HG03196 (cell line): ENCODE results near the gene UBXN7.
"Not testable (repeated sequence)": the region's sequence is repeated elsewhere in the genome, so short reads cannot be mapped to it uniquely, and the experiment has no call there.

Experiments used
- ATAC-seq: cut with Tn5 transposase; IDR thresholded peaks from one replicate; pipeline ENCODE4 v1.9.1; 2021; ENCODE audit not compliant: unreplicated experiment

The UBXN7 gene

DNA sequence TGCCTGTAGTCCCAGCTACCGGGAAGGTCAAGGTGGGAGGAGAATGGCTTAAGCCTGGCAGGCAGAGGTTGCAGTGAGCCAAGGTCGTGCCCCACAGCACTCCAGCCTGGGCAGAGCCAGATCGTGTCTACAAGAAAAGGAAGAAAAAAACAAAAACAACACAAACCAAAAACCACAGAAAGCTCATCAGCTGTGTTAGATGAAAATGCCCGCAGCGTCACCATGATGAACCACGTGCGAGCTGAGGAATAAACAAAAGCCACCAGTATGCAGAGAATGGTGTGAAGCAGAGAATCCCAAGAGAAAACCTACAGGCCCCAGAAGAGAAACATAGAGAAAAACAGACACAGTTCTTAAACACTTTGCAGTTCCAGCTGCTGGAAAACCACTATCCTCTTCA lies 74.3 kb downstream of the UBXN7 start:
- no peak for ATAC-seq

DNA sequence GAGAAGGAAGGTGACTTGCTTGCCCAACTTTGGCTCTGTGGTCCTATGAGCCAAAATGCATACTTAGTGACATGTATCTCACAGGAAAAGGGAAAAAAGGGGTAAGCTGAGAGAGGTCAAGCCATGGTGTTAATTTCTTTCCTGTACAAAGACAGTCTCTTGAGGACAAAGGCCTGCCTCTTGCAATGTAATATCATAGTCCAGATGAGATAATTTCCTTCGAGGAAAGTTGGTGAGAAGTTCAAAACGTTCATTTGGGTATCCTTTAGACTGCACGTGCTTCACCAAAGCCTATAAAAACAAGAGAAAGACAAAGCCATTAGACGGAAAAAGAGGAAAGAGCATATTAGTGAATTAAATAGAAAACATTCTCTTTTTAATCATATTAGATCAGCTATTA lies 75.7 kb downstream of the UBXN7 start:
- ATAC-seq: no peak

DNA sequence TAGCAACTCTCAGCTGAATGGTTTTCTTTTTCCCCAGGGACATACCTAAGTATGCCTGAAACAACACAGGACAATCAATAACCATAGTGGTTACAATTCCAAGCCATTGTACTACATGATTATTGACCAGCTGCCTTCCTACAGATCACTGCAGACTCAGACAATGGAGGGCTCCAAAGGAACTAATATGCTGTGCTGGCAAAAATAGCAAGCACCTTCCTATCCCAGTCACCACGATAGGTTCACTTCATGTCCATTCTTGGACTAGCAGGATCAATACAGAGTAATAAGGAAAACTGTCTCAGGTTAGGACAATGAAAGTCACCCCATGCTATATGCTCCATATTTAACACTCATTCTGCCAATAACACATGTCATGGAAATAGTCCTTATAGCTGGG lies 76.6 kb downstream of the UBXN7 start:
- ATAC-seq: no peak

DNA sequence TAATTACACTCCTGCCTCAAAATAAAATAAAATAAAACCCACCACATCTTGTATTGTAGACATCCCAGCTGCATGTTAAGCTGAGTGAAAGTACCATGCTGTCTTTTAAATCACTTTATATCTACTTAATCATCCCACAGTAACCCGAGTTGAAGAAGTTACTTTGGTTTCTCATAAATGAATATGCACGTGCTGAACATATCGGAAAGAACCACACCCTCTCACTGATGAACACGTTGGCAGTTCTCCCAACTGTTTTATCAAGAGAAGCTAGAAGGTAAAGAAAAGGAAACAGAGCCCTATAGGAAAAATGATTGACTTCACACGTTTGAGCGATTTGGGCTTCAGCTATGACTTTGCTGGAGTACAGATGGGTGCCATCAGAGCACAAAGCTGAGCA lies 78.1 kb downstream of the UBXN7 start:
- ATAC-seq: no peak

DNA sequence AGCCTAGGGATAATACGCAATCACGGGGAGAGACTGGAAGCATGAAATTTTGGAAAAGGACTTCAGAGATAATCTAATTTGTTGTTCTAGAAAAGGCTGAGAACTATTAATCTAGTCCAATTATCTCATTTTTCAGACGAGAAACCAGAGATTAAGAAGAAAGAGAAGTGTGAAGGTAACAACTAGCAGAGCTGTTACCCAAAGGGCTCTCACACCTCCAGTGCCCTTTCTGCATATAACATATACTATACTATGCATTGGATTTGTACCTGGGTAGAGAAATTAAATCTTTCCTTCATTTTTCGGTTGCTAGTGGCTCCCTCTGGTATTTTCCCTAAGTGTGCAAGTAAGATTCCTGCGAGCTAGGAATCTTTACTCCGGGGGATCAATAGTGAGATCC lies 80.7 kb downstream of the UBXN7 start:
- ATAC-seq: no peak

DNA sequence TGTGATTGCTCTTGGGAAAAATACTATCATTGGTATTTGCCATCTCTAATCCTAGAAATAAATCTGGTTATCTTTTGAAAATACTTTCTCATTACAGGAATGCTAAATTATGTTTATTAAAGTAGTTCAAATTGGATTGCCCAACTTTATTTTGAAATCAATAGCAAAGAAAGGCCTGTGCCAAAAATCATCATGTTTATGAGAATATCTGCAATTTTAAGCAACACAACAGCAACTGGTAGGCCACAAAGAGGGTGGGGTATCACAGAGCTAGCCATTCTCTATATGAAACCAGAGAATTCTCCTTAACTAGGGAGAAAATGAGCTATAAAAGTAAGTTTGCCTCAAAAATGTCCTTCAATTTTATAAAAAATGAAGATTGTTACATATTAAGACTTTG lies 82.2 kb downstream of the UBXN7 start:
- ATAC-seq: no peak

DNA sequence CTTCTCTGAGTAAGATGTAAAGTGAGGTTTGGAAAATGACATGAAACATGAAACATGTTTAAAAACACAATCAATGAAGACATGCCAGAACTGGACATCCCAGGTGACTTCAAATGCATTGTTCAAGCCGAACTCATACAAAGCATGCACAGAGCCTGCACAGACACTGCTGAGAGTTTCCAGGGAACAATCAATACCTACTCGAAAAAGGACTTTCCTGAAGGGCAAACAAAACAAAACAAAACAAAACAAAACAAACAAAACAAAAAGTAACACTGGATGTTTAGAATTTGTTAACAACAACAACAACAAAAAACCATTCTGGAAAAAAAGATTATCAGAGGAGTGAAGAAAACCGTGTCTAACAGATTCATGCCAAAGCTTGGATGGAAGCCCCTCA lies 83.5 kb downstream of the UBXN7 start:
- ATAC-seq: no peak

DNA sequence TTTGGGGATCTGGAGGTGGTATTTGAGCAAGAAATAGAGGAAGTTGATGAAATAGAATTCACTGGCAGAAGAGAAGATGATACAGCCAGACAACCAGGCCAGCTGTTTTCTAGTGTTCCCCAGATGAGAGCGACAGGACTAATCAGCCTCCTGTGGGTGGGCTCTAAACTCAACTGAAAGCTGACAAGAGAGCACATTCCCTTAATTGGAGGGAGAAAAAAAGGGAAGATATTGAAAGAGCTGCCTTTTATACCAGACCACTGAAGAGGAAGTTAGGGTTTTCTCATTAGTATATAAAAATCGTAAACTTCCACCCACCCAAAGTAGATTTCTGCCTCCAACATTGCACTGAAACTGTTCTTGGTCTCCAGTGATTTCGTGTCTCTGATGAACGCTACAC lies 87.6 kb downstream of the UBXN7 start:
- no peak for ATAC-seq

DNA sequence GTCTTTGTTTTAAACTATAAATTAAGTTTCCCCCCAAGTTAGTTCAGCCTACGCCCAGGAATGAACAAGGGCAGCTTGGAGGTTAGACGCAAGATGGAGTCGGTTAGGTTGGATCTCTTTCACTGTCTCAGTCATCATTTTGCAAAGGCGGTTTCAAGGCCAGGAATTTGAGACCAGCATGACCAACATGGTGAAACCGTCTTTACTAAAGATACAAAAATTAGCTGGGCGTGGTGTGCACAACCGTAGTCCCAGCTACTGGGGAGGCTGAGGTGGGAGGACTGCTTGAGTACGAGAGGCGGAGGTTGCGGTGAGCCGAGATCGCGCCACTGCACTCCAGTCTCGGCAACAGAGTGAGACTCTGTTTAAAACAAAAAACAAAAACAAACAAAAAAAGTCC lies 88.3 kb downstream of the UBXN7 start:
- ATAC-seq: not testable (repeated sequence)

DNA sequence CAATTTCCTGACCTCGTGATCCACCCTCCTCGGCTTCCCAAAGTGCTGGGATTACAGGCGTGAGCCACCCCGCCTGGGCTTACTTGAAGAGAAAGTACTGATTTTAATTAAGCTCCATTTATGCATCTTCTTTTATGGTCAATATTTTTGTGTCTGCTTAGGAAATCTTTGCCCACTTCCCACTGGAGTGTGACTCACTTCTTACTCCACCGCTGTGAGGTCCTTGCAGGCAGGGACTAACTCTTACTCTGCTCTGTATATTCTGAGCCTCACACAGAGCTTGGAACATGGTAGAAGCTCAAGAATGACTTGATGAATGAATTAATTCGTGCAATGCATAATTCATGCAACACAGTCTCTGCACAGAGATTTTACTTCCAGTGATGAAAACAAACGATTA lies 91.1 kb downstream of the UBXN7 start:
- no peak for ATAC-seq

DNA sequence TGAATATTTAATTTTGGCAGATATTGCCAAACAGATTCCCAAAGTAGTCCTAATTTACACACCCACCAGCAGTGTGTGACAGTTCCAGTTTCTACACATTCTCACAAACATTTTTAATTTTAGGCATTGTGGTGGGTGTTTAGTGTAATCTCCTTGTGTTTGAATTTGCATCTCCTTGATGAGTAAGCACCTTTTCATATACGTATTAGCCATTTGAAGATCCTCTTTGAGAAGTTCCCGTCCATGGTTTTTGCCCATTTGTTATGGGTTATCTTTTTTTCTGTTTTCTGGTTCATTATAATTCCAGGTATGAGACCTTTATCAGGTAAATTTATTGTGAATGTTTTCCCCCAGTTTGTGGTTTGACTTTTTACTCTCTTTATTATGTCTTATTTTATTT lies 91.8 kb downstream of the UBXN7 start:
- ATAC-seq: no peak

DNA sequence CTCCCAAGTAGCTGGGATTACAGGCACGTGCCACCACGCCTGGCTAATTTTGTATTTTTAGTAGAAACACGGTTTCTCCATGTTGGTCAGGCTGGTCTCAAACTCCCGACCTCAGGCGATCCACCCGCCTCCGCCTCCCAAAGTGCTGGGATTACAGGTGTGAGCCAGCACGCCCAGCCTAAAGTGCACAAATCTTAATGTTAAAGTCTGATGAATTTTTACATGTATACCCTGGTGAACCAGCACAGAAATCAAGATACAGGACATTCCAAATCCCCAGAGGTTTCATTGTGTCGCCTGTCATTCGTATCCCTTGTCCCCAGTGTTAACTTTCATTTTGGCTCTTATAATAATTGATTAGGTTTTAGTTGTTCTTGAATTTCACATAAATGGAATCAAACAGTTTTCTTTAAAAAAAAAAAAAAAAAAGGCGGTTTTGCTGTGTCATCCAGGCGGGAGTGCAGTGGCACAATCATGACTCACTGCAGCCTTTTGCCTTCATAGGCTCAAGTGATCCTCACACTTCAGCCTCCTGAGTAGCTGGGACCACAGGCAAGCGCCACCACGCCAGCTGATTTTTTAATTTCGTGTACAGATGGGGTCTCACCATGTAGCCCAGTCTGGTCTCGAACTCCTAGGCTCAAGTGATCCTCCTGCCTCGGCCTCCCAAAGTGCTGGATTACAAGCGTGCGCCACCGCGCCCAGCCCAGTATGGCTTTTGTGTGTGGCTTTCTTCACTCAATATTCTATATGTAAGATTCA lies 92.6 kb downstream of the UBXN7 start:
- no peak for ATAC-seq

DNA sequence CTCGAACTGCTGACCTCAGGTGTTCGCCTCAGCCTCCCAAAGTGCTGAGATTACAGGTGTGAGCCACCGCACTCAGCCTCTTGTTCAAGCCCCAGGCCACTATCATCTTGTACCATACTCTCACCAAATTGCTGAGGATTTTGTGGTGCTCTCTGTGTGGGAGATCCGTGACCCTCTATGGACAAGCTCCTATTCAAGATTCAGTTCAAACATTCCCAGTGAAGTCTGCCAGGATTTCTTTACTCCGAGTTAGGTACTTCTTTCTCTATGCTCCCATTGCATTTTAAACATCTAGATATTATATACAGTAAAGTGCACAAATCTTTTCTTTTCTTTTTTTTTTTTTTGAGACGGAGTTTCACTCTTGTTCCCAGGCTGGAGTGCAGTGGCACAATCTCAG lies 93.2 kb downstream of the UBXN7 start:
- ATAC-seq: no peak

DNA sequence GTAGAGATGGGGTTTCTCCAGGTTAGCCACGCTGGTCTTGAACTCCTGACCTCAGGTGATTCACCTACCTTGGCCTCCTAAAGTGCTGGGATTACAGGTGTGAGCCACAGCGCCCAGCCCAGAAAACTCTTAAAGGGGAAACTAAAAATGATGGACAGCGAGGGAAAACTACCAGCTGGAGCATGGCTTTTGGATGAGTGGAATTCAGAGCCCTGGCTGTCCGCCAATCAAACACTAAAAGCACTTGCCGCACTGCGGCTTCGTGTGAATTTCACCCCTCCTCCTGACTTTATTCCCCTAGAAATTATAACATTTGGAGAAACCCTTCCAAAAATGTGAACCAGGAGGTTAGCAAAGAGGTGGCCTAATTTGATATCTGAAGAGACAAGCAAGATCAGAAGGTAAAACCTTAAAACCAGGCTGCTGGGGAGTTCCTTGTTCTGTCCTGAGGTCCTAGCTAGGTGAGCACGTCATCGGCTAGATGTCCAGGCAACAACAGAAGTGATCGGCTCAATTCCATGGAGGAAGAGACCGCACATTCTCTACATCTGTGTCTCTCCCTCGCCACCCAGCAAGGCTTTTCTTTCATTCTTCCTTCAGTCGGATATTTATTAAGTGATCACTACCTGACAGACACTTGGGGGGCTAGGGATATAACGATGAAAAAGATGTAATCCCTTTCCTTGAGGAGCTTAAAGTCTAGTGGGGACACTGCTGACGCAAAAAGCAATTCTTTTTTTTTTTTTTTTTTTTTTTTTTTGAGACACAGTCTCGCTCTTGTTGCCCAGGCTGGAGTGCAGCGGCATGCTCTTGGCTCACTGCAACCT lies 95.7 kb downstream of the UBXN7 start:
- ATAC-seq: no peak

DNA sequence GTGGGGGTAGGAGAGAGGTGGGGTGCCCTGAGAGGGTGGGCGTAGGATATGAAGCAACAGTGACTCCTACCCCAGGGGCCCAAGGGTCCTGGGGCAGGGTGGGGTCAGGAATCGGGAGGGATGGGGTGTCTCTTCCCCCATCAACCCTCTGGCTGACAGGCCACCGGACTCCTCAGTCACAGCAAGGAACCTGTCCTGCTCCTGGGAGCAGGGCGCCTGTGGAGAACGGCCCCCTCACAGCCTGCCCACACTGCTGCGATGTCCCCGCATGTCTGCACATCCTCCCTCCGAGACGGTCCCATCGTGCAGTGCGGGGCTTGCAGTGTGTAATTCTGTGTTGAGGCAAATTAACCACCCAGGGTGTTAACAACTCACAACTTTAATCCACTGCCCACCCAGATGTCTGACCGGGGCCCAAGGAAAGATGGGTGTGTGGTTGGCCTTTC lies 96.7 kb downstream of the UBXN7 start:
- ATAC-seq: no peak

DNA sequence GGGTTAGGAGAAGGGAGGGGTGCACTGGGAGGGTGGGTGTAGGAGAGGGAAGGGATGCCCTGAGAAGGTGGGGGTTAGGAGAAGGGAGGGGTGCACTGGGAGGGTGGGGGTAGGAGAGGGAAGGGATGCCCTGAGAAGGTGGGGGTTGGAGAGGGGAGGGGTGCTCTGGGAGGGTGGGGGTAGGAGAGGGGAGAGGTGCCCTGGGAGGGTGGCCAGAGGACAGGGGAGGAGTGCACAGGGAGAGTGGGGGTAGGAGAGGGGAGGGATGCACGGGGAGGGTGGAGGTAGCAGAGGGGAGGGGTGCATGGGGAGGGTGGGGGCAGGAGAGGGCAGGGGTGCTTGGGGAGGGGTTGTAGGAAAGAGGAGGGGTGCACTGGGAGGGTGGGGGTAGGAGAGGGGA lies 97.2 kb downstream of the UBXN7 start:
- ATAC-seq: no peak

DNA sequence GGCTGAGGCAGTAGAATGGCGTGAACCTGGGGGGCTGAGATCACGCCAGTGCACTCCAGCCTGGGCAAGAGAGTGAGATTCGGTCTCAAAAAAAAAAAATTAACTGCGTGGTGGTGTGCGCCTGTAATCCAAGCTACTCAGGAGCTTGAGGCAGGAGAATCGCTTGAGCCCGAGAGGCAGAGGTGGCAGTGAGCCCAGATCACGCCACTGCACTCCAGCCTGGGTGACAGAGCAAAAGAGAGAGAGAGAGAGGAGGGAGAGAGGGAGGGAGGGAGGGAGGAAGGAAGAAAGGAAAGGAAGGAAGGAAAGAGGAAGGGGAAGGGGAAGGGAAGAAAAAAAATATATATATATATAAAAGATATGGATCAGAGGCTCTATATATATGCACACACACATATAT lies 100.1 kb downstream of the UBXN7 start:
- no peak for ATAC-seq

DNA sequence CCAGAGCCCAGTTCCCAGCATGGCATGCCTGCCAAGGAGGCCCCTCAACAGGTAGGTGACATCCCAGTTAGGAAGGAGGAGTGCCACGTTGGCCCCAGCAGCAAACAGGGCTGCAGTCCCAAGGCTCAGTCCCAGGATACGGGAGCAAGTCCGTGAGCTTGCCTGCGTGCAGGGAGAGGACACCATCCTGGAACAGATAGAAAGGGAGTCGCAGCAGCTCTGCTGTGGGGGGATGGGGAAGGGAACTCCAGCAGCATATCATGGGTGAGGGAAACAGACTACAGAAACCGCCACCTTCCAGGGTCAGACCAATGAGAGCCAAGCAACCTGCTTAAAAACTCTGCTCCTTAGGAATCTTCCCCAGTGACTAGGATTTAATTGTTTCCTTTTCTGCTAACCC lies 104.8 kb downstream of the UBXN7 start:
- no peak for ATAC-seq

DNA sequence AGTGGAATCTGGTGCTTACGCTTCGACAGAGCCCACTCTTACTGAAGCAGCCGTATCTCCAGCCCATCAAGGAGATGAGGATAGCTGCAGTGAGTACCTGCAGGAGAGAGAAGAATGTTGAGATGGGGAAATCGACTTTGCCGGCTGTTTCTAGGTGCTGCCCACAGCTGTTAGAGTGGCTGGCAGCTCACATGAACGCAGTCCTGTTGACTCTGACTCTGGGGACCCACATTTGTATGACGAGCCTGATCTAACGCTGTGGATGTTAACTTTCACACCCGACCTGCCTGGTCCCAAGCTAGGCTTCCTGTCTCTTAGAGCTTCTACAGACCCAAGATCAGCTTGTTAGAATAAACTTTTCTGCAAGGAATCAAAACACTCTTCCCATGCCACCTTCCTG lies 105.3 kb downstream of the UBXN7 start:
- no peak for ATAC-seq

DNA sequence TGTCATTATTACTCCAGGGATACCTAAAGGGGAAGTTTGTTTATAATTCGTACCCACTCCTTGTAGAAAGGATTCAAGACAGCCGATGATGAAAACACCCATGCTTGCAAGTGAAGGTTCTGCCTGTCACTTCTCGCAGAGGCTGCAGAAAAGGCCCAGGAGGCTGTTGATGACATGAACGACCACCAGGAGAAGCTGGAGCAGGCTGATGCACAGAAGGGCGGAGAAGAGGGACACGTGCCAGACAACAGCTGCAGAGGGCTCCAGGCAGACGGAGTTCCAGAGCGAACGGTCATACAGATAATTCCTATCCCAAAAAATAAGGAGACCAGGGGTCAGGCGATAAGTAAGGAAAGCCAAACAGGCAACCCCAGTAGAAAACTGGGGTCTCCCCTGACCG lies 108.5 kb downstream of the UBXN7 start:
- no peak for ATAC-seq

DNA sequence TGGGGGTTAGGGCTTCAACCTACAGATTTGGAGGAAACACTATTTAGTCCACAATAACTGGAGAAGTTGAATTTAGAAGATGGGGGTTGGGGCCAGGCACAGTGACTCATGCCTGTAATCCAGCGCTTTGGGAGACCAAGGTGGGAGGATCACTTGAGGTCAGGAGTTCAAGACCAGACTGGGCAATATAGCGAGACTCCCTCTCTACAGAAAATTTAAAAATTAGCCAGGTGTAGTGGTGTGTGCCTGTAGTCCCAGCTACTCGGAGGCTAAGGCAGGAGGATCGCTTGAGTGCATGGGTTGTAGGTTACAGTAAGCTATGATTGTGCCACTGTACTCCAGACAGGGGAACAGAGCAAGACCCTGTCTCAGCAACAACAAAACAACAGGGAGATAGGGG lies 109.2 kb downstream of the UBXN7 start:
- no peak for ATAC-seq

DNA sequence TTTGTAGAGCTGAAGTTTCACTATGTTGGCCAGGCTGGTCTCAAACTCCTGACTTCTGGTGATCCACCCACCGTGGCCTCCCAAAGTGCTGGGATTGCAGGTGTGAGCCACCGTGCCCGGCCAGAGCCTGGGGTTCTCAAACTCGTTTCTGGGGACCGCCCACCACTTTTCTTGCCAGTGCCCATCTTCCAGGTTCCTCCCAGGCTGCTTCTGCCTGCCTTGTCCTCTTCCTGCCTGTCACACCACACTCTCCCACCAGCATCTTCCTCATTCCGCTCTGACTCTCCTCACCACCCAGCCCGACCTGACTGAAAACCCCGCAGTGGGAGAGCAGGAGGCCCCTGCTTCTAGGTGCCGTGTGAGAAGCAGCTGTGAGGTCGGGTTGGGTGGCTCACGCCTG lies 111.1 kb downstream of the UBXN7 start:
- ATAC-seq: no peak

DNA sequence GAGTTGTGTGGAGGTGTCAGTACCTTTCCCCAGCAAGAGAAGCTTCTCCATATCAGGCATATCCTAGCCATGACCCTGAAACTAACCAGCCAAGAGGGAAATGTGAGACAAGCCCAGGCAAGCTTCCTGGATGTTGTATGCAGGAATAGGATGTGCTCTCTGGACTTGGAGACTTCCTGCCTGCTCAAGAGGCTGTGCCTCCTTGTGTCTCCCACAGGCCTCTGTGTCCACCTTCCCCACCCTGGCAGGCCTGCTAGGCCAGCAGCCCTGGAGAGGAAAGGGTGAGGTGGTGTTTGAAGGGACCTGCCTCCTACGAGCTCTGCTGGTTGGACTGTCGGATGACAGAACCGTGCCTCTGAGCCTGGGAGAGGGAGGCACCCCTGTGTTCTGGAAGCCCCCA lies 112.1 kb downstream of the UBXN7 start:
- no peak for ATAC-seq
